HCT116 (cell line): ENCODE results near the gene PKD2. TPM values are rescaled to one million over a fixed set of nuclear protein-coding genes. Genes with fewer than 3 reads are reported as not detected.

Source experiments
- ATAC-seq: fragments of 200-7000 bp; cut with Tn5 transposase; 2 replicates; pipeline ENCODE4 v1.9.1; 2020; ENCODE audit warnings: mild to moderate bottlenecking, moderate library complexity
- BruUV-seq: library from RNA; stranded (reverse); fragments of 400-500 nt; replicated peaks from 2 replicates; lab custom pipeline; 2021; lab: Mats Ljungman, UMichigan
- CTCF ChIA-PET: fragments of 300-600 bp; sonication (Branson Sonifier 250); formaldehyde crosslinking; loops from one replicate; lab custom pipeline; 2021; ENCODE audit warnings: antibody characterized with exemption; lab: Charles Lee
- POLR2A ChIA-PET: fragments of 300-600, 350-600 bp; sonication (Branson Sonifier 250); formaldehyde crosslinking; loops from one replicate; lab custom pipeline; 2021; ENCODE audit warnings: antibody characterized with exemption; lab: Charles Lee
- RAD21 ChIA-PET, 2 experiments: fragments of 300-600 bp; sonication (Branson Sonifier 250); formaldehyde crosslinking; loops; one replicate each; lab custom pipeline; 2023; ENCODE audit warnings: low total read pairs in 2 of 2; ENCODE audit not compliant: uncharacterized antibody in 2 of 2, unreplicated experiment in 2 of 2, low non-redundant PET in 1 of 2; lab: Charles Lee
- DNase-seq: peaks from one replicate; pipeline ENCODE4 v3.0.0-alpha.2; 2010; ENCODE audit warnings: low read depth, low spot score
- H2AFZ ChIP-seq: fragments of 200-600 bp; shearing (Covaris generic), sonication (generic); 2 replicates; pipeline ENCODE4 v1.6.1; 2017; ENCODE audit warnings: low read depth, mixed run types, mixed read lengths, antibody characterized with exemption, low read length; ENCODE audit not compliant: poor library complexity, severe bottlenecking
- H3K27ac ChIP-seq: 2 replicates; pipeline ENCODE4 v1.5.1; 2012; ENCODE audit warnings: low read depth, low read length
- H3K27me3 ChIP-seq: fragments of 200-600 bp; sonication (generic); 2 replicates; pipeline ENCODE4 v1.6.1; 2016; ENCODE audit warnings: mixed run types, low read length, mixed read lengths; ENCODE audit not compliant: insufficient read depth
- H3K36me3 ChIP-seq, 2 experiments: fragments of 200-500 bp in 1 of 2; fragments of 200-600 bp in 1 of 2; sonication (Bioruptor generic) in 1 of 2; sonication (generic) in 1 of 2; 2 replicates each; pipeline versions ENCODE4 v1.5.1 to v1.6.1; 2014 to 2016; ENCODE audit warnings: low read length in 2 of 2, inconsistent platforms in 1 of 2, mixed read lengths in 1 of 2, mixed run types in 1 of 2; ENCODE audit not compliant: insufficient read depth in 2 of 2, control insufficient read depth in 1 of 2
- H3K4me1 ChIP-seq, 2 experiments: fragments of 200-600 bp in 1 of 2; sonication (generic) in 1 of 2; 2 replicates each; pipeline versions ENCODE4 v1.5.1 to v1.6.1; 2012 to 2017; ENCODE audit warnings: low read length in 2 of 2, inconsistent platforms in 1 of 2, mild to moderate bottlenecking in 1 of 2, mixed read lengths in 1 of 2, mixed run types in 1 of 2, moderate library complexity in 1 of 2; ENCODE audit not compliant: insufficient read depth in 2 of 2, control insufficient read depth in 1 of 2
- H3K4me2 ChIP-seq: fragments of 200-600 bp; sonication (generic); 2 replicates; pipeline ENCODE4 v1.6.1; 2017; ENCODE audit warnings: mixed run types, low read length, mixed read lengths
- H3K4me3 ChIP-seq, 2 experiments: fragments of 200-600 bp in 1 of 2; sonication (generic) in 1 of 2; replicated peaks in 1 of 2; 2 replicates each; pipeline ENCODE4 v1.5.1; 2011 to 2016; ENCODE audit warnings: low read length in 2 of 2, control low read depth in 1 of 2, low read depth in 1 of 2, mild to moderate bottlenecking in 1 of 2, mixed read lengths in 1 of 2, mixed run types in 1 of 2
- H3K79me2 ChIP-seq: fragments of 200-600 bp; sonication (generic); 2 replicates; pipeline ENCODE4 v1.6.1; 2017; ENCODE audit warnings: mild to moderate bottlenecking, mixed run types, low read length, moderate library complexity, mixed read lengths; ENCODE audit not compliant: insufficient read depth
- H3K9ac ChIP-seq: fragments of 200-600 bp; sonication (generic); 2 replicates; pipeline ENCODE4 v1.6.1; 2016; ENCODE audit warnings: low read length, mixed read lengths
- H3K9me2 ChIP-seq: fragments of 200-600 bp; sonication (generic), shearing (Covaris generic); 2 replicates; pipeline ENCODE4 v1.6.1; 2017; ENCODE audit warnings: mixed run types, mild to moderate bottlenecking, moderate library complexity; ENCODE audit not compliant: insufficient read depth
- H3K9me3 ChIP-seq, 2 experiments: fragments of 200-500 bp in 1 of 2; fragments of 200-600 bp in 1 of 2; sonication (Bioruptor generic) in 1 of 2; sonication (generic) in 1 of 2; 2 replicates each; pipeline ENCODE4 v1.6.1; 2014 to 2017; ENCODE audit warnings: low read length in 2 of 2, mixed read lengths in 2 of 2, inconsistent platforms in 1 of 2, low read depth in 1 of 2, mild to moderate bottlenecking in 1 of 2, mixed run types in 1 of 2, moderate library complexity in 1 of 2; ENCODE audit not compliant: control insufficient read depth in 1 of 2, insufficient read depth in 1 of 2
- H4K20me1 ChIP-seq: fragments of 200-600 bp; sonication (generic), shearing (Covaris generic); 2 replicates; pipeline ENCODE4 v1.6.1; 2017; ENCODE audit warnings: mixed run types, mild to moderate bottlenecking, moderate library complexity; ENCODE audit not compliant: insufficient read depth
- CBX3 ChIP-seq: IDR thresholded peaks from 2 replicates; pipeline ENCODE4 v1.6.1; 2012; ENCODE audit warnings: low read depth
- CEBPB ChIP-seq: IDR thresholded peaks from 2 replicates; pipeline ENCODE4 v1.6.1; 2012; ENCODE audit warnings: low read depth
- EGR1 ChIP-seq: IDR thresholded peaks from 2 replicates; pipeline ENCODE4 v1.6.1; 2012; ENCODE audit warnings: low read depth
- ELF1 ChIP-seq: IDR thresholded peaks from 2 replicates; pipeline ENCODE4 v1.6.1; 2012; ENCODE audit warnings: low read depth, borderline replicate concordance
- EZH2phosphoT487 ChIP-seq: fragments of 200-600 bp; IDR thresholded peaks from 2 replicates; pipeline ENCODE4 v1.6.1; 2018; ENCODE audit warnings: antibody characterized with exemption, borderline replicate concordance
- FOSL1 ChIP-seq: IDR thresholded peaks from 2 replicates; pipeline ENCODE4 v1.6.1; 2012; ENCODE audit warnings: low read depth
- JUND ChIP-seq: IDR thresholded peaks from 2 replicates; pipeline ENCODE4 v1.6.1; 2012
- POLR2A ChIP-seq: IDR thresholded peaks from 2 replicates; pipeline ENCODE4 v1.7.0; 2011; ENCODE audit warnings: borderline replicate concordance; ENCODE audit not compliant: insufficient read depth, insufficient read length; ENCODE audit errors: extremely low read depth
- POLR2AphosphoS5 ChIP-seq: IDR thresholded peaks from 2 replicates; pipeline ENCODE4 v1.6.1; 2011; ENCODE audit warnings: mild to moderate bottlenecking, low read depth, low read length, moderate library complexity
- RAD21 ChIP-seq: IDR thresholded peaks from 2 replicates; pipeline ENCODE4 v1.6.1; 2012; ENCODE audit warnings: low read depth, mild to moderate bottlenecking
- SIN3A ChIP-seq: IDR thresholded peaks from 2 replicates; pipeline ENCODE4 v1.6.1; 2012; ENCODE audit warnings: low read depth
- TCF7L2 ChIP-seq: IDR thresholded peaks from 2 replicates; pipeline ENCODE4 v1.7.0; 2011; ENCODE audit warnings: borderline replicate concordance, inconsistent platforms; ENCODE audit not compliant: insufficient read depth, insufficient read length; ENCODE audit errors: extremely low read depth
- YY1 ChIP-seq: IDR thresholded peaks from 2 replicates; pipeline ENCODE4 v1.6.1; 2011; ENCODE audit warnings: low read length, low read depth, moderate library complexity, mild to moderate bottlenecking; ENCODE audit not compliant: insufficient replicate concordance; ENCODE audit errors: extremely low read depth
- ZNF274 ChIP-seq: fragments of 200-500 bp; sonication (Bioruptor generic); IDR thresholded peaks from 2 replicates; pipeline ENCODE4 v1.6.1; 2014; ENCODE audit warnings: mild to moderate bottlenecking, low read depth, low read length, inconsistent platforms
- intact Hi-C: fragments of 100-400 bp; cut with micrococcal nuclease; formaldehyde crosslinking; loops from 2 replicates; pipeline ENCODE4 v1.10.0; 2022
- total RNA-seq: library from RNA; stranded (reverse); gene quantifications from one replicate; pipeline ENCODE4 v1.2.1, GENCODE V29; 2021; ENCODE audit not compliant: unreplicated experiment
- TF ChIP-seq, protein P1 (sequence below): IDR thresholded peaks from 2 replicates; pipeline ENCODE4 v1.6.1; 2012
- TF ChIP-seq, protein P2 (sequence below): IDR thresholded peaks from 2 replicates; pipeline ENCODE4 v1.6.1; 2012; ENCODE audit warnings: low read depth
- TF ChIP-seq, protein P3 (sequence below): IDR thresholded peaks from 2 replicates; pipeline ENCODE4 v1.6.1; 2011; ENCODE audit warnings: mild to moderate bottlenecking, low read length, moderate library complexity; ENCODE audit not compliant: insufficient replicate concordance; ENCODE audit errors: extremely low read depth
- TF ChIP-seq, protein P4 (sequence below): IDR thresholded peaks from 2 replicates; pipeline ENCODE4 v1.6.1; 2012

The PKD2 gene
- total RNA-seq, 1 experiment from 2014 or later, result 10.1 TPM

DNA sequence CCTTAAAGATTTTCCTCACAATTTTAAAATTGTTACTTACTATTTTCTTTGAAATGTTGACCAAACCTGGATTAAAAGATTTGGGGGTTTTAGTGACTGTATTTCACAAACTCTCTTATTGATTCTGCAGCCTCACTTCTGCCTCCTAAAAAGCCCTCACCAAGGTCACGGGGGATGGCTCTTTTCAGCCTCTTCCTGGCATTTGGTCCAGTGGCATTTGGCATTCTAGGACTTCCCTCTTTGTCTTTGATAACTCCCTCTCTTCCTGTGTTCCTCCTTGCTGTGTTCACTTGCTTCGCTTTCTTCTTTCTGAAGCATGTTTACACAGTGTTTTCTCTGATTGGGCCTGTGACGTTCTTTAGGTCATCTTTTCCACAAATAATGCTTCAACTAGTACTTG, 21.5 kb downstream of the PKD2 start:
- ChIA-PET POLR2A (no interaction called here), RAD21 (no interaction called here)
- H3K27ac ChIP-seq, result no peak overlapping the region

More for the DNA sequence above, 21.5 kb downstream of the PKD2 start:
- Histone ChIP-seq H3K9me3 (peaks cover 0 to 5% of the 10 kb centered on the region in 2 experiments; a peak in 3 of 4 replicates), H3K9ac (no peak overlapping the region), H3K9me2 (no peaks in the 10 kb centered on the region), H3K4me2 (no peak overlapping the region), H3K27me3 (no peaks in the 10 kb centered on the region), H3K4me1 (no peaks in the 10 kb centered on the region), H4K20me1 (no peaks in the 10 kb centered on the region), H3K36me3 (no peaks in the 10 kb centered on the region; a peak in 1 of 4 replicates), H3K4me3 (no peak overlapping the region), H3K79me2 (no peaks in the 10 kb centered on the region), H2AFZ (no peak overlapping the region)
- intact Hi-C loops, result no loop called here
- no peak for TF ChIP-seq RAD21
- TF ChIP-seq JUND, result no peak
- TF ChIP-seq YY1, result no peak
- no peak for TF ChIP-seq EZH2phosphoT487
- TF ChIP-seq, protein P1, sequence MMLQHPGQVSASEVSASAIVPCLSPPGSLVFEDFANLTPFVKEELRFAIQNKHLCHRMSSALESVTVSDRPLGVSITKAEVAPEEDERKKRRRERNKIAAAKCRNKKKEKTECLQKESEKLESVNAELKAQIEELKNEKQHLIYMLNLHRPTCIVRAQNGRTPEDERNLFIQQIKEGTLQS, result no peak
- no peak for TF ChIP-seq TCF7L2
- no peak for TF ChIP-seq POLR2A
- TF ChIP-seq POLR2AphosphoS5, result no peak
- no peak for TF ChIP-seq FOSL1
- TF ChIP-seq CEBPB, result no peak
- no peak for TF ChIP-seq CBX3
- no peak for TF ChIP-seq ZNF274
- TF ChIP-seq, protein P2, sequence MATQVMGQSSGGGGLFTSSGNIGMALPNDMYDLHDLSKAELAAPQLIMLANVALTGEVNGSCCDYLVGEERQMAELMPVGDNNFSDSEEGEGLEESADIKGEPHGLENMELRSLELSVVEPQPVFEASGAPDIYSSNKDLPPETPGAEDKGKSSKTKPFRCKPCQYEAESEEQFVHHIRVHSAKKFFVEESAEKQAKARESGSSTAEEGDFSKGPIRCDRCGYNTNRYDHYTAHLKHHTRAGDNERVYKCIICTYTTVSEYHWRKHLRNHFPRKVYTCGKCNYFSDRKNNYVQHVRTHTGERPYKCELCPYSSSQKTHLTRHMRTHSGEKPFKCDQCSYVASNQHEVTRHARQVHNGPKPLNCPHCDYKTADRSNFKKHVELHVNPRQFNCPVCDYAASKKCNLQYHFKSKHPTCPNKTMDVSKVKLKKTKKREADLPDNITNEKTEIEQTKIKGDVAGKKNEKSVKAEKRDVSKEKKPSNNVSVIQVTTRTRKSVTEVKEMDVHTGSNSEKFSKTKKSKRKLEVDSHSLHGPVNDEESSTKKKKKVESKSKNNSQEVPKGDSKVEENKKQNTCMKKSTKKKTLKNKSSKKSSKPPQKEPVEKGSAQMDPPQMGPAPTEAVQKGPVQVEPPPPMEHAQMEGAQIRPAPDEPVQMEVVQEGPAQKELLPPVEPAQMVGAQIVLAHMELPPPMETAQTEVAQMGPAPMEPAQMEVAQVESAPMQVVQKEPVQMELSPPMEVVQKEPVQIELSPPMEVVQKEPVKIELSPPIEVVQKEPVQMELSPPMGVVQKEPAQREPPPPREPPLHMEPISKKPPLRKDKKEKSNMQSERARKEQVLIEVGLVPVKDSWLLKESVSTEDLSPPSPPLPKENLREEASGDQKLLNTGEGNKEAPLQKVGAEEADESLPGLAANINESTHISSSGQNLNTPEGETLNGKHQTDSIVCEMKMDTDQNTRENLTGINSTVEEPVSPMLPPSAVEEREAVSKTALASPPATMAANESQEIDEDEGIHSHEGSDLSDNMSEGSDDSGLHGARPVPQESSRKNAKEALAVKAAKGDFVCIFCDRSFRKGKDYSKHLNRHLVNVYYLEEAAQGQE, result no peak
- no peak for TF ChIP-seq SIN3A
- TF ChIP-seq, protein P3, sequence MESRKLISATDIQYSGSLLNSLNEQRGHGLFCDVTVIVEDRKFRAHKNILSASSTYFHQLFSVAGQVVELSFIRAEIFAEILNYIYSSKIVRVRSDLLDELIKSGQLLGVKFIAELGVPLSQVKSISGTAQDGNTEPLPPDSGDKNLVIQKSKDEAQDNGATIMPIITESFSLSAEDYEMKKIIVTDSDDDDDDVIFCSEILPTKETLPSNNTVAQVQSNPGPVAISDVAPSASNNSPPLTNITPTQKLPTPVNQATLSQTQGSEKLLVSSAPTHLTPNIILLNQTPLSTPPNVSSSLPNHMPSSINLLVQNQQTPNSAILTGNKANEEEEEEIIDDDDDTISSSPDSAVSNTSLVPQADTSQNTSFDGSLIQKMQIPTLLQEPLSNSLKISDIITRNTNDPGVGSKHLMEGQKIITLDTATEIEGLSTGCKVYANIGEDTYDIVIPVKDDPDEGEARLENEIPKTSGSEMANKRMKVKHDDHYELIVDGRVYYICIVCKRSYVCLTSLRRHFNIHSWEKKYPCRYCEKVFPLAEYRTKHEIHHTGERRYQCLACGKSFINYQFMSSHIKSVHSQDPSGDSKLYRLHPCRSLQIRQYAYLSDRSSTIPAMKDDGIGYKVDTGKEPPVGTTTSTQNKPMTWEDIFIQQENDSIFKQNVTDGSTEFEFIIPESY, result no peak
- no peak for TF ChIP-seq ELF1
- TF ChIP-seq, protein P4, sequence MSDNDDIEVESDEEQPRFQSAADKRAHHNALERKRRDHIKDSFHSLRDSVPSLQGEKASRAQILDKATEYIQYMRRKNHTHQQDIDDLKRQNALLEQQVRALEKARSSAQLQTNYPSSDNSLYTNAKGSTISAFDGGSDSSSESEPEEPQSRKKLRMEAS, result no peak
- TF ChIP-seq EGR1, result no peak
- CTCF ChIA-PET, result no interaction called here
- ATAC-seq, result no peak
- DNase-seq, result no peak
- no TSS peak for BruUV-seq
